Stimulated activated CD8-positive, alpha-beta memory T cell treated with anti-CD3 and anti-CD28 coated beads, Interleukin-4, amount 100 ng/mL, for 4 hours (primary cell): ENCODE results near the gene ID1.
"Not testable (repeated sequence)": the region's sequence is repeated elsewhere in the genome, so short reads cannot be mapped to it uniquely, and the experiment has no call there.

Experiments
- DNase-seq, 2 donors: peaks; one replicate each; pipeline ENCODE4 v3.0.0-alpha.2; 2020; ENCODE audit warnings: low read depth in 2 of 2, low spot score in 1 of 2

ID1 gene

DNA sequence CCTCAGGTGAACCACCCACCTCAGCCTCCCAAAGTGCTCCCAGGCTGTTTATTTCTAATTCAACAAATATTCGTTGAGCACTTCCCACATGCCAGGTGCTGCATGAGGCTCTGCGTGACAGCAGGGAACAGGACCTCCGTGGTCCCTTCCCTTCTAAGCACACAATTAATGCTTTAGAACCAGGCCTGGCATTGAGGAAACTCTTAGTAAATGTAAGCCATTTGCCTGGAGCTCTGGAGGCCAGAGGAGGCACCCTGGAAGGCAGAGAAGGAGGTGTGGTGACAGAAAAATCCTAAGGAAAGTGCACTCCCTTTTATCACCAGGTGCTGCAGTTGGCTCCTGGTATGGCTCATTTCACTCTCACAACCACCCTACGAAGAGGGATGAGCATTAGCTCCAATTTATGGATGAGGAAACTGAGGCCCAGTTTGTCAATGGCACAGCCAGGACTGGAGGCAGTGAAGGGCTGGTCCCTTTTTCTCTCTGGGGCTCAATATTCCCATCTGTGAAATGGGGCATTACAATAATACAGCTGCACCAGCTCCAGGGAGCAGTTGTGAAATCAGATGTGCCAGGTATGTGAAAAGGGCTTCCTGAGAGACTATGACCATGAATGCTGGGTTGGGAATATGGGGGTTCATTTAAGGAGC lies 8.1 kb upstream of the ID1 start:
- no peak for DNase-seq

- no peak for DNase-seq
These were observed 7.6 kb upstream of the ID1 start for GRCh38 chr20:31597481-31597855.

DNA sequence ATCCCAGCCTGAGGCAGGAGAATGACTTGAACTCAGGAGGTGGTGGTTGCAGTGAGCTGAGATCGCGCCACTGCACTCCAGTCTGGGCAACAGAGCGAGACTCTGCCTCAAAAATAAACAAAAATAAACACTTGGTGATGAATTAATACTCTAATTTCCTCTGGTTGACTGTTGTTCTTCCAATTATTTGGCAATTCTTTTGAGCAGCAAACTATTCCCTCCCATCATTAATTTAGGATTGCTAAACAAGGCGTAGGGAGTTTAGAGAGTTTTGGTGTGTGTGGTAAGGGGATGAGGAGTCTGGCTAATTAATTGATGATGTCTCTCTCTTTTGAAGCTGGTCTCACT lies 2.7 kb upstream of the ID1 start:
- no peak for DNase-seq

DNA sequence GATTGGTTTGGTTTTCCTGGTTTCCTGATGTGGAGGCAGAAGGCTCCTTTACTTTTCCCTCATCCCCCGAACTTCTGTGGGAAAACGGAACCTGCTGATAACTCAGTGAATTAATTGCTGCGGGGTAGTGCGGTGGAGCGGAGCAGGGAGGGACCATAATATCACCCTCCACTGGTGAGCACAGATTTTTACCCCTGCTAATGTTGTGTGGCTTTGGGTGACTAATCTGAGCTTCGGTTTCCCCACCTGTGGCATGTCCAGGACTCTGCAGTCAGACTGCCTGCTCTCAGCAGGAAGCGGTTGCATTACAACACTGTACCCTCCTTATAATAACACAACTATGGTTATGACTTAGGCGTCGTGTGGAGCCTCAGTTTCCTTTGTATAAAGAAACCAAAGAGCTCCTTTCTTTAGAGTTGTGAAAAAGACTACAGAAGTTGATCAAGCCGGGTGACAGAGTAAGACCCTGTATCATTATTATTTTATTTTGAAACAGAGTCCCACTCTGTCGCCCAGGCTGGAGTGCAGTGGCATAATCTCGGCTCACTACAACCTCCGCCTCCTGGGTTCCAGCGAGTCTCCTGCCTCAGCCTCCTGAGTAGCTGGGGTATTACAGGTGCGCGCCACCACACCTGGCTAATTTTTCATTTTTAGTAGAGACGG lies 2.2 kb upstream of the ID1 start:
- peak in 1 of 2 donors; percentile 12 for DNase-seq

- peak; percentile 38 to 54 for DNase-seq
These were observed 1.1 kb upstream of the ID1 start for GRCh38 chr20:31603822-31604566.

DNA sequence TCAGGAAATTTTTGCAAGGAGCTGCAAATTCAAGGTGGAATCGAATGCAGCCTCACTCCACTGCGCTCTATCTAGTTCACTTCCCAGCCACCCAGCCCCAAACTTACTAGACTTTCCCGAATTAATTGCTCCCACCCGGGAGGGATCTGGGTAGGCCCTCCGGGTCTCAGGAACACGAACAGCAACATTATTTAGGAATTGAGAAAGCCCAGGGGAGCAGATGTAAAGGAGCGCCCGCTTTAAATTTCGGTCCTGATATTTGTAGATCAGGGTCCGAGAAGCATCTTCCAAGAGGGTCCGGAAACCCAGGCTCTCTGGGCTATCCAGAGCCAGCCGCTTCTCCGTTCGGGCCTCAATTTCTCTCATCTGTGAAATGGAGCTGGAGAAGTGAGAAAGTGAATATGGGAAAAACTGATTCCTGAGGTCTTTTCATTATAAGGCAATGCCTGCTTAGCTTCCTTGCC lies 490 bp upstream of the ID1 start:
- no peak for DNase-seq

DNA sequence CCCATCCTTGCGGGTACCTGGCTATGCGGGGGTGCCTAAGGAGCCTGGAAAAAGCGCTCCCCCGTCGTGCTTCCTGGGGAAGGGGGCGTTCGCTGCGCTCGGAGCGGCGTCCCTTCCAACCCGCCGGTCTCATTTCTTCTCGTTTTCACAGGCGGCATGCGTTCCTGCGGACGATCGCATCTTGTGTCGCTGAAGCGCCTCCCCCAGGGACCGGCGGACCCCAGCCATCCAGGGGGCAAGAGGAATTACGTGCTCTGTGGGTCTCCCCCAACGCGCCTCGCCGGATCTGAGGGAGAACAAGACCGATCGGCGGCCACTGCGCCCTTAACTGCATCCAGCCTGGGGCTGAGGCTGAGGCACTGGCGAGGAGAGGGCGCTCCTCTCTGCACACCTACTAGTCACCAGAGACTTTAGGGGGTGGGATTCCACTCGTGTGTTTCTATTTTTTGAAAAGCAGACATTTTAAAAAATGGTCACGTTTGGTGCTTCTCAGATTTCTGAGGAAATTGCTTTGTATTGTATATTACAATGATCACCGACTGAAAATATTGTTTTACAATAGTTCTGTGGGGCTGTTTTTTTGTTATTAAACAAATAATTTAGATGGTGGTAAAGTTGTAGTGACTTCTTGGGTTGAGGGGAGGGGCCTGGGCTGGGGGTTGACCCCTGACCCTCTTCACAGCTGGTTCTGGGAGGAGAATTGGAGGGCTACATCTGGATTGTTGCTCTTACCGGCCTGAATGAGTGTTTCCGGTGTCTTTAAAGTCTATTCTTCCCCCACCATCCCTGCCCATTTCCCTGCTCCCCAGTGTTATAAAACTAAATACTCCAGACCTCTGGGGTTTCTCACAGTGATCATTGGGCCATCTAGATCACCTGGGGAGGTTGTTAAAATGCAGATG lies 1.1 kb downstream of the ID1 start:
- DNase-seq = no peak

GRCh38 chr20:31606804-31607639 lies 1.9 kb downstream of the ID1 start:
- DNase-seq = no peak

DNA sequence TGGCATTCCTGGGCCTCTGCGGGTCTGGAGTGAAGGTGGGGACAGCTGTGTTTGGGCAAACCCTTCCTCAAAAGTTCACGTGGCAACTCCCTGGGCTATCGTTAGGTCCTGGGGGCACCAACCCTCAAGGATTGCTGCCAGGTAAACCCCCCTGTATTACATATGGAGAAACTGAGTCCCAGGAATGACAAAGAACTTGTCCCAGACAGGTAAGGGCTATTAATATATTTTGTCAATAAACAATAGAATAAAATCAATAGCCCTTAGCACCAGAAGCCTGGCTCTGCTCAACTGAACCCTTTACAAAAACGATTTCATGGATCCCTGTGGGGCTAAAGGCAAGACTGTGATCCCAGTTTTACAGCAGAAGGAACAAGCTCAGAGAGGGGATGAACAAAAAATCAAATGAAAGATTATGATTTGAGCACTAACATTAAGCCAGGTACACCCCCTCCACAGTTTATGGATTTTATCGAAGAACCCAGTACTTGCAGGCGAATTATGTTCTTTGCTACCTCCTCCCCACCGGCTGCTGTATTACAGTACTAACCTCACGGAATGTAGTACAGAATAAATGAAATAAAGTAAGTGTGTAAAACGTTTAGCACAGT lies 2.7 kb downstream of the ID1 start:
- DNase-seq = no peak

DNA sequence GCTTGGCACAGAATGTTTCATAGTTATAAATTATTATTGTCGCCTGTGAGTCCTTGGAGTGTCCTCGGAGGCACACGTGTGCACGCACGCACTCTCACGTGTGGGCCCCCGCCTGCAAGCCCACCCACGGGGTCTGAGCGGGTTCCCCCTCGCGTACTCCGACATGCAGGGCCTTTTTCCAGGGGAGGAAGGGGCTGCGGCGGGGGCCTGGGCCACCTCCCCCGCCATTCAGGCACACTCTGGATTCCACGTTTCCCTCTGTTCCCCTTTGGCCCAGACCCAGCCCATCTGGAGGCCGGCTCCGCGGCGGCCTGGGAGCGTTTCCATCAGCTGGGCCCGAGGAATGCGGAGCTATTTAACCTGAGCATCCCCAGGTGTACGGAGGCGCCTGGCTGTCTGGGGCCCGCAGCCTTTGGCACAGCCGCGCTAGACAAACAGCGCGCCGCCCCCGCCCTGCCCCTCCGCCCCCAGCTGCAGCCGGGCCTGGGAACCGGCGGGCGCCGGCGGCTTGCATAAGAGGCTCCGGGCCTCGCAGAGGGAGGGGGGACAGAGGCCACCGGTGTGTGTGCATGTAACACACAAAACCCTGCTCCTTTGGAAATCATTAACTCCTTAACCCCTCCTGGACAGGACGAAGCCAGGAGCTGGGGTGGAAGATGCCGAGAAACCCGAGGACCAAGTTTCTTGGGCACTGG lies 3.3 kb downstream of the ID1 start:
- no peak for DNase-seq

GRCh38 chr20:31612271-31612640 lies 7.2 kb downstream of the ID1 start:
- not testable (repeated sequence) for DNase-seq

DNA sequence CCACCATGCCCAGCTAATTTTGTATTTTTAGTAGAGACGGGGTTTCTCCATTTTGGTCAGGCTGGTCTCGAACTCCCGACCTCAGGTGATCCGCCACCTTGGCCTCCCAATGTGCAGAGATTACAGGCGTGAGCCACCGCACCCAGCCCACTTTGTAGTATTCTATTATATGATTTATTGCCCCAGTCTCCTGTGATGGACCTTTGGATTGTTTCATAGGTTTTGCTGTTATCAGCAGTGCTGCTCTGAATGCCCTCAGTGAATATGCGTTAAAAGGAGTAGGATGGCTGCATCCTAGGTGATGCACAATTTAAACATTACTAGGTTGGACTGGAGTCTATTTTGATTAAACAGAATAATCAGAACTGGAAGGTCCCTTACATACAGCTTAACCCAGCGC lies 10.3 kb downstream of the ID1 start:
- no peak for DNase-seq

DNA sequence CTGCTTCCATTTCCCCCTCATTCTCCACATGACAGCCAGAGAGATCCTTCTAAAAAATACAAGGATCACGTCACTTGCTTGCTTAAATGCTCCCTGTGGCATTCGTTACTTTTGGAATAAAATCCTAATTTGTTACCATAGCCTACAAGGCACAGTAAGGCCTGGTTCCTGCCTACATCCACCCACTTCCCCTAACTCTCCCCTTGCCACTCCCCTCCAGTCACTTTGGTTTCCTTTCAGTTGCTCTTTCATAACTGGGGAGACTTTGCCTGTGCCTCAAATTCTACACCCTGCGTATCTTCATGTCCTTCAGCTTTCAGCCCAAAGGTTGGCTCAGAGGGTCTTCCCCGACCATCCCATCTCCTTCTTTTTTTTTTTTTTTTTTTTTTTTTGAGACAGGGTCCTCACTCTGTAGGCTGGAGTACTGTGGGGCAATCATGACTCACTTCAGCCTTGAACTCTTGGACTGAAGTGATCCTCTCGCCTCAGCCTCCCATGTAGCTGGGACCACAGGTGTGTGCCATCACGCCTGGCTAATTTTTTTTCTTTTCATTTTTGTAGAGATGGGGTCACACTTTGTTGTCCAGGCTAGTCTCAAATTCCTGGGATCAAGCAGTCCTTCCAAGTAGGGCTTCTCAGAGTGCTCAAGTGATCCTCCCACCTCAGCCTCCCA lies 12.5 kb downstream of the ID1 start:
- DNase-seq = no peak

DNA sequence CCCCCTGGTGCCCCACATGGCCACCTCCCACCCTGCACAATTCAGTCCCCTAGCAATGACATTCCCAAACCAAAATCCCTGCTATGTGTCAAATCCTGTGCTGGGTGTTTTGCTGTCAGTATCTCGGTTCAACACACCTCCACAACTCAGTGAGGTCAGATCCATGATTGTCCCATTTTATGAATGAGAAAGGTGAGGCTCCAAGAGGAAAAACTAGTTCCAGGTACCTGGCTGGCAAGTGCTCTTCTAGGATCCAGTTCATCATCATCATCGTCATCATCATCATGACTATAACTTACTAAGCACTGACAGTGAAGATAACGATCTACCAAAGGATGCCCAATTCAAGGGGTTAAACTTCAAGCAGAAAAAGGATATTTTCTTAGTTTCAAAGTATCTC lies 15.2 kb downstream of the ID1 start:
- no peak for DNase-seq

DNA sequence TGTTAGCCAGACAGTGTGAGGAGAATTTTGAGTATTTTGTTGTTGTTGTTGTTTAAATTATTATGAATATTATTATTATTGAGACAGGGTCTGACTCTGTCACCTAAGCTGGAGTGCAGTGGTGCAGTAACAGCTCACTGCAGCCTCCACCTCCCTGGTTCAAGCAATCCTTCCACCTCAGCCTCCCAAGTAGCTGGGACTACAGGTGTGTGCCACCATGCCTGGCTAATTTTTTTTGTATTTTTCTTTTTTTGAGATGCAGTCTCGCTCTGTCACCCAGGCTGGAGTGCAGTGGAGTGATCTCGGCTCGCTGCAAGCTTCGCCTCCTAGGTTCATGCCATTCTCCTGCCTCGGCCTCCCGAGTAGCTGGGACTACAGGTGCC lies 18.0 kb downstream of the ID1 start:
- DNase-seq = not testable (repeated sequence)

DNA sequence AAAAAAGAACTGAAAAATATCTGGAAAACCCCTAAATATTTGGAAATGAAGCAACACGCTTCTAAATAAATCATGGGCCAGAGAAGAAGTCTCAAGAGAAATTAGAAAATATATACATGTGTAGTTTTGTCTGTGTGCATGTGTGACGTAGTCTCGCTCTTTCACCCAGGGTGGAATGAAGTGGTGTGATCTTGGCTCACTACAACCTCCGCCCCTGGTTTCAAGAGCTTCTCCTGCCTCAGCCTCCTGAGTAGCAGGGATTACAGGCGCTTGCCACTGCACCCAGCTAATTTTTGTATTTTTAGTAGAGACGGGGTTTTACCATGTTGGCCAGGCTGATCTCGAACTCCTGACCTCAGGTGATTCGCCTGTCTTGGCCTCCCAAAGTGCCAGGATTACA lies 21.4 kb downstream of the ID1 start:
- not testable (repeated sequence) for DNase-seq

- DNase-seq = not testable (repeated sequence)
These were observed 23.0 kb downstream of the ID1 start for GRCh38 chr20:31628057-31628456.

DNA sequence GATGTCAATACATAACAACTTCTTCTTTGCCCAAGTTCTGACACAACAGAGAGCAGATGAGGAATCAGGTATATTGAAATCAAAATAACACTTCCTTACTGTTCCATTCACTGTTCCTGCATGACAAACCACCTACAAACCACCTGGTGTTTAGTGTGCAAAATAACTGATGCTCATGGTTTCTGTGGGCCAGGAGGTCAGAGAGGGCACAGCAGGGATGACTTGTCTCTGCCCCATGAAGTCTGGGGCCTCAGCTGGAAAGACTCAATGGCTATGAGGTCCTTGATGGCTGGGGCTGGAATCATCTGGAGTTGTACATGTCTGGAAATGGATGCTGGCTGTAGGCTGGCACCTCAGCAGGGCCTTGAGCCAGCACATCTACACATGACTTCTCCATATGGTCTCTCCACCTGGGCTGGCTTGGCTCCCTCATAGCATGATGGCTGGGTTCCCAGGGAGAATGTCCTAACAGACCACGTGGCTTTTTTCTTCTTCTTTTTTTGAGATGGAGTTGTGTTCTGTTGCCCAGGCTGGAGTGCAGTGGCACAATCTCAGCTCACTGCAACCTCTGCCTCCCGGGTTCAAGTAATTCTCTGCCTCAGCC lies 25.2 kb downstream of the ID1 start:
- no peak for DNase-seq
